Fibroblast of the aortic adventitia (primary cell): ENCODE results near the gene GATA2. TPM values are rescaled to one million over a fixed set of nuclear protein-coding genes. Genes with fewer than 3 reads are reported as not detected.

Source experiments
- DNase-seq: peaks from one replicate; pipeline ENCODE4 v3.0.0-alpha.2; 2010; ENCODE audit warnings: low read depth
- H3K4me3 ChIP-seq: 2 replicates; pipeline ENCODE4 v1.5.1; 2011; ENCODE audit warnings: low read depth, mild to moderate bottlenecking, control low read depth, low read length, moderate library complexity
- total RNA-seq: library from RNA; depleted of rRNA; stranded (reverse); fragments of >200 nt; gene quantifications from 2 replicates; pipeline ENCODE4 v1.2.3, GENCODE V29; 2012; ENCODE audit warnings: low replicate concordance
- TF ChIP-seq, protein P1 (sequence below): IDR thresholded peaks from 2 replicates; pipeline ENCODE4 v1.5.1; 2011; ENCODE audit warnings: mild to moderate bottlenecking, low read length, control low read depth, inconsistent platforms; ENCODE audit not compliant: insufficient read depth

The GATA2 gene
- total RNA-seq = 5.5 and 9.3 TPM in 2 replicates

DNA sequence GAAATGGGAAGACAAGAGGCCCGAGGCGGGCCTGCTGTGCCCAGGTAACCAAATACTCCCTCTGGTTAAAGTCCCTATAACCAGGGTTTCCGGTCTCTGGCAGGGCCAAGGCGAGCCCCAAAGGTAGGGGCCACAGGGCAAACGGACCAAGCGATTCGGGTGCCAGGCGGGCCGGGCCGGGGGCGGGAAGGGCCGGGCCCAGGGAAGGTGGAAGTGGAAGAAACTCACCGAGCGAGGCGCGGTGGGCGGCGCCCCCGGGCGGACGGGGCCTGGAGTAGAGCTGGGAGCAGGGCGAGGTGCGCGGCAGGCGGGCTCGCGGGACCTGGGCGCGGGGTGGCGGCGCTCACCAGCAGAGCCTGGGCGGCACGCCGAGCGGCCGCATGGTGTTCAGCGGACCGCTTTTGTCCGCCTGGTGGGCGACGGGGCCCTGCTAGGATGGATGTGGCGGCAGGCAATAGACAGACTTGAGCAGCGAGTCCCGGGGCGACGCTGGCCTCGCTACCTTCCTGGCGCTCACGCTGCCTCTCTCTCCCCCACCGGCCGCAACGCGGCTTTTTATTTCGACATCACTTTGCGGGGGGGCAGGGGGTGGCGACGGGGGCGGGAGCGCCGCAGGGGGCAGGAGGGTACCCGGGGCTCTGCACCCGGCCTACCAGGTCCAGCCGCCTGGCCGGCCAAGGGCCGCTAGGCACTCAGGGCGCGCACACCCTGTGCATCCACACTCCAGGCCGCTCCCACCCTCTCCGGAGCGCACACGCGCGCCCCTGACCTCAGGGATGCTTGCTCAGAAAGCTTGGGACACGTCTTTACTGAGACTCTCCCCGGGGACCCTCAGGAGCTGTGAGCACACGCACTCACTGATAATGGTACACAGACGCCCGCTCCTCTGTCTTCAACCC, at the start of gene GATA2:
Gene GATA2, minus strand, starts transcription at position 531 of the 899 bp plus-strand sequence. CDS start 6,170 bp downstream, outside the sequence.
- DNase-seq = no peak
- TF ChIP-seq, protein P1, sequence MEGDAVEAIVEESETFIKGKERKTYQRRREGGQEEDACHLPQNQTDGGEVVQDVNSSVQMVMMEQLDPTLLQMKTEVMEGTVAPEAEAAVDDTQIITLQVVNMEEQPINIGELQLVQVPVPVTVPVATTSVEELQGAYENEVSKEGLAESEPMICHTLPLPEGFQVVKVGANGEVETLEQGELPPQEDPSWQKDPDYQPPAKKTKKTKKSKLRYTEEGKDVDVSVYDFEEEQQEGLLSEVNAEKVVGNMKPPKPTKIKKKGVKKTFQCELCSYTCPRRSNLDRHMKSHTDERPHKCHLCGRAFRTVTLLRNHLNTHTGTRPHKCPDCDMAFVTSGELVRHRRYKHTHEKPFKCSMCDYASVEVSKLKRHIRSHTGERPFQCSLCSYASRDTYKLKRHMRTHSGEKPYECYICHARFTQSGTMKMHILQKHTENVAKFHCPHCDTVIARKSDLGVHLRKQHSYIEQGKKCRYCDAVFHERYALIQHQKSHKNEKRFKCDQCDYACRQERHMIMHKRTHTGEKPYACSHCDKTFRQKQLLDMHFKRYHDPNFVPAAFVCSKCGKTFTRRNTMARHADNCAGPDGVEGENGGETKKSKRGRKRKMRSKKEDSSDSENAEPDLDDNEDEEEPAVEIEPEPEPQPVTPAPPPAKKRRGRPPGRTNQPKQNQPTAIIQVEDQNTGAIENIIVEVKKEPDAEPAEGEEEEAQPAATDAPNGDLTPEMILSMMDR = no peak
- no peak within 1 kb of the TSS for H3K4me3 ChIP-seq

DNA sequence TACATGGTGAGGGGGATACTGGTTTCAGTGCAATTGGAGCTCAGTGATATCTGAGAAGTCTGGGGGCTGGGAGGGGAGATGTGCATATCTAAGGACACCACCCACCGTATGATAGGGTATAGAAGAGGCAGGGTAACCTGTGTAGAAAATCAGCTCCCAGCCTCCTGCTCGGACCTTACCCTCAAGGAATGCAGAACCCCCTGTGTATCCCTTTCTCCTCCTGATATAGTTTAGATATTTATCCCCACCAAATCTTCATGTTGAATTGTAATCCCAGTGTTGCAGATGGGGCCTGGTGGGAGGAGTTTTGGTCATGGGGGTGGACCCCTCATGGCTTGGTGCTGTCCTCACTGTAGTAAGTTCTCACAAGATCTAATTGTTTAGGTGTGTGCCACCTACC, 48.2 kb upstream of the GATA2 start:
- H3K4me3 ChIP-seq = no peak overlapping the region
- TF ChIP-seq, protein P1 = no peak
- DNase-seq = no peak

DNA sequence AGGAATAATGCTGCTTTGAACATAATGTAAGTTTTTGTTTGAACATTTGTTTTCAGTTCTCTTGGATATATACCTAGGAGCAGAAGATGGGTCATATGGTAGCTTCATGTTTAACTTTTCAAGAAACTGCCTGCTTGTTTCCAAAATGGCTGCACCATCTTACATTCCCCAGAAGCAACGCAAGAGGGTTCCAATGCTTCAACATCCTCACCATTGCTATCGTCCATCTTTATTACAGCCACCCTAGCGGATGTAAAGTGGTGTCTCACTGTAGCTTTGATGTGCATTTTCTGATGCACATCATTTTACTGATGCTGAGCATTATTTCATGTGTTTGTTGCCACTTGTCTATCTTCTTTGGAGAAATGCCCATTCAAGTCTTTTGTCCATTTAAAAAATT, 46.4 kb upstream of the GATA2 start:
- no peak overlapping the region for H3K4me3 ChIP-seq
- TF ChIP-seq, protein P1 = no peak
- DNase-seq = no peak

DNA sequence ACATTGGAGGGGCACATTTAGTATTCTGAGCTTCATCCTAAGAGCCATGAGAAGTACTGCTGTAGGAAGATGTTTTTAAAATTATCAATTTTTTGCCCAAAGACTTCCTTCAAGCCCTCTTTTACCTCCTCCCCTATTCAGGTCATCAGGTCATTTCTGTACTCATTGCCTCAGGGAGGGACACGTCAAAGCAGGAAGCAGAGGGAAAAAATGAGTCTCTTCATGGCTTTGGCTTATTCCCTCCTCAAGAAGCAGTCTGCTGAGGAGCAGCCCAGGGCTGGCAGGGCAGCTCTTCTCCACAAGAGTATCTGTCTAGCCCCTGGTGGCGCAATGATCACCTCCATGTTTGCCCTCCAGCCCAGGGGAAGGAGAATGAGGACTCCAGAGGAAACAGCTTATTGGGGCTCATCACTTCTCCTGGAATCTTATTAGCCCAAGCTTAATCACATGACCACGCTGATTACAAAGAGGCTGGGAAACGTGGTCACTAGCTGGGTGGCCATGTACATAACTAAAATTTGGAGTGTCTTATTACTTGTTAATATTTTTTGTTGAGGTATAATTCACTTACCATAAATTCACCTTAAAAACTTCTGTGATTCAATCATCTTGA, 44.2 kb upstream of the GATA2 start:
- no peak overlapping the region for H3K4me3 ChIP-seq
- no peak for DNase-seq
- TF ChIP-seq, protein P1 = no peak

DNA sequence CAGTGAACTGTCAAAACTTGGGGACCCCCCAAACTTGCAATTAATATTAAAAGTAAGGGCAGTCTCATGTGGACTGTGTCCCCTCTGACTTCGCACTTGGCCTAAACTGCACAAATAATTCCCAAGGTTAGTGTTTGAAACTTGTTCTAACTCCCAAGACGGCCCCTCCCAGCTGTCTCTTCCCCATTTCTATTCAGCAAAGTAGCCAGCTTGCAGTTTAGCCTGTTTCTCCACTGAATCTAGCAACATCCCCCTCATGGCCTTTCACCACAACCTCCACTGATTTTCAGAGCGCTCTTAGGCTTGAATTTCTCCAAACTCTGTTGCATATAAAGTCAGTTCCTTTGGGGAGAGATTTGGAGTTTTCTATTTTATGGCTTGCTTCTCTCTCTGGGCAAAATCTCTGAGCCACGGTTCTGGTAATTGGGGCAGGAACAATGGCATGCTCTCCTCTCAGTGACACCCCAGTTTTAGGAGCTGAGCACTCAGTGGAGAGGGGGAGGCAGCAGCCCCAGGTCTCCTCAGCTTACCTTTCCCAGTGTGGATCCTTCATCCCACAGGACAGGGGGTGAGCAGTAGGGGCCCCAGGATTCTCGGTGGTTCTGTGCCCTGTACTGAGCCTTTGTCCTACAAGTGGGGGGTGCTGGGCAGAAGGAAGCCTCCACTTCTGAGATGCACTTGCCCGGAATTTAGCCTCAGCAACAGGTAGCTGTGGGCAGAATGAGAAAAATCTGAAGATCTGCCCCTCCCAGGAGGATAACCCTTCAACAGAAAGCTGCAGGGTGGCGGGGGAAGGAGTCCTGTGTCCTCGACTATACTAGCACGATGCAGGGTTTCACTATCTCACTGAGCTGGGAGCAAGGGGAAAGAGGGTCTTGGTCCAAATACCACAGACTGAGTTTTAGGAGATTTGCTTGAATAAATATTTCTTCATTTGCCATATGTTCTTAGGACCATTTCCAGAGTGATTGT, 39.3 kb upstream of the GATA2 start:
- DNase-seq = no peak
- TF ChIP-seq, protein P1 = no peak
- no peak overlapping the region for H3K4me3 ChIP-seq
